Measurements from ENCODE around the gene ZNF444. TPM values are rescaled to one million over a fixed set of nuclear protein-coding genes. Genes with fewer than 3 reads are reported as not detected.
"Not testable (repeated sequence)": the region's sequence is repeated elsewhere in the genome, so short reads cannot be mapped to it uniquely, and the experiment has no call there.

ZNF444 gene
- total RNA-seq, 1 donor from 2014 or later = 8.0 TPM

GRCh38 chr19:56177564-56178243 is 36.6 kb downstream of the ZNF444 start:
- no peak for DNase-seq

- DNase-seq = no peak
Measured at GRCh38 chr19:56189785-56190184, 48.7 kb downstream of the ZNF444 start.

- no peak for DNase-seq
Measured at GRCh38 chr19:56191115-56191514, 50.0 kb downstream of the ZNF444 start.

GRCh38 chr19:56191711-56192110 is 50.6 kb downstream of the ZNF444 start:
- DNase-seq = no peak

- no peak for DNase-seq
Measured at GRCh38 chr19:56193981-56194640, 53.0 kb downstream of the ZNF444 start.

- not testable (repeated sequence) for DNase-seq
Measured at GRCh38 chr19:56197646-56198045, 56.6 kb downstream of the ZNF444 start, which contains the start of gene ZSCAN5B. ZSCAN5B (minus strand) TSS chr19:56197783; CDS start chr19:56193052, 4,731 bp downstream.

- DNase-seq = no peak
Measured at GRCh38 chr19:56199687-56200086, 58.6 kb downstream of the ZNF444 start.

GRCh38 chr19:56201973-56202372 is 60.9 kb downstream of the ZNF444 start, which contains the start of gene ZSCAN5C:
ZSCAN5C (plus strand) TSS chr19:56202273; CDS start chr19:56205914, 3,641 bp downstream.
- DNase-seq = no peak

- DNase-seq = not testable (repeated sequence)
Measured at GRCh38 chr19:56207581-56207980, 66.5 kb downstream of the ZNF444 start.

- no peak for DNase-seq
Measured at GRCh38 chr19:56209091-56209490, 68.0 kb downstream of the ZNF444 start.

- DNase-seq = not testable (repeated sequence)
Measured at GRCh38 chr19:56210036-56210435, 68.9 kb downstream of the ZNF444 start.

Small RNA genes lying within 50 kb of the gene (small RNA-seq; reads per million reads assigned to genes)
- gene AC024580.2 (ENCODE audit: low replicate concordance) (not detected), gene RF00019 (ENCODE audit: low replicate concordance) (not detected)

Other genes with a start within 250 kb of the ZNF444 start
- gene NLRP13, start 209.0 kb upstream of the ZNF444 start, total RNA-seq = not detected
- gene NLRP8, start 193.5 kb upstream of the ZNF444 start, total RNA-seq = not detected
- not detected for gene NLRP5, start 154.5 kb upstream of the ZNF444 start, total RNA-seq
- gene ZNF787, start 20.0 kb upstream of the ZNF444 start, total RNA-seq = 21.8 TPM
- not detected for gene GALP, start 34.7 kb downstream of the ZNF444 start, total RNA-seq
- gene ZSCAN5B, start 56.5 kb downstream of the ZNF444 start, total RNA-seq = not detected
- gene ZSCAN5C, start 61.0 kb downstream of the ZNF444 start, total RNA-seq = not detected
- gene EDDM13, start 131.5 kb downstream of the ZNF444 start, total RNA-seq = not detected
- gene ZSCAN5A, start 173.6 kb downstream of the ZNF444 start, total RNA-seq = 1.8 TPM

Measured in tongue (tissue), 3 donors.